Smooth muscle cell (in vitro differentiated cells): ENCODE data around the gene MAPK8IP3. TPM values are rescaled to one million over a fixed set of nuclear protein-coding genes. Genes with fewer than 3 reads are reported as not detected.

Source experiments
- DNase-seq: peaks from one replicate; lab custom pipeline; 2025; ENCODE audit not compliant: unreplicated experiment; lab: John Stamatoyannopoulos, UW
- H2AFZ ChIP-seq: fragments of 200-600 bp; sonication (generic); 2 replicates; pipeline ENCODE4 v1.6.0; 2016; ENCODE audit warnings: antibody characterized with exemption, low read depth, mild to moderate bottlenecking
- H3F3A ChIP-seq: fragments of 200-600 bp; sonication (generic); 2 replicates; pipeline ENCODE4 v1.6.0; 2017; ENCODE audit warnings: antibody characterized with exemption, low read depth
- H3K27ac ChIP-seq: fragments of 200-600 bp; sonication (generic); 2 replicates; pipeline ENCODE4 v1.5.1; 2016; ENCODE audit warnings: low read depth, mild to moderate bottlenecking
- H3K27me3 ChIP-seq: fragments of 200-600 bp; sonication (generic); 2 replicates; pipeline ENCODE4 v1.6.1; 2016; ENCODE audit warnings: low read depth, mild to moderate bottlenecking
- H3K36me3 ChIP-seq: fragments of 200-600 bp; sonication (generic); 2 replicates; pipeline ENCODE4 v1.5.1; 2016; ENCODE audit warnings: low read depth
- H3K4me1 ChIP-seq: fragments of 200-600 bp; sonication (generic); 2 replicates; pipeline ENCODE4 v1.5.1; 2016; ENCODE audit warnings: low read depth
- H3K4me2 ChIP-seq: fragments of 200-600 bp; sonication (generic); 2 replicates; pipeline ENCODE4 v1.6.0; 2016; ENCODE audit warnings: mild to moderate bottlenecking
- H3K4me3 ChIP-seq: fragments of 200-600 bp; sonication (generic); 2 replicates; pipeline ENCODE4 v1.5.1; 2016; ENCODE audit warnings: mild to moderate bottlenecking
- H3K79me2 ChIP-seq: fragments of 200-600 bp; sonication (generic); 2 replicates; pipeline ENCODE4 v1.6.0; 2016; ENCODE audit warnings: low read depth, mild to moderate bottlenecking
- H3K9ac ChIP-seq: fragments of 200-600 bp; sonication (generic); 2 replicates; pipeline ENCODE4 v1.6.0; 2016; ENCODE audit warnings: low read depth
- H3K9me3 ChIP-seq: fragments of 200-600 bp; sonication (generic); replicated peaks from 2 replicates; pipeline ENCODE4 v1.5.1; 2016; ENCODE audit warnings: low read depth
- H4K20me1 ChIP-seq: fragments of 200-600 bp; sonication (generic); 2 replicates; pipeline ENCODE4 v1.6.0; 2016; ENCODE audit warnings: low read depth
- CTCF ChIP-seq: fragments of 200-600 bp; sonication (generic); IDR thresholded peaks from 2 replicates; pipeline ENCODE4 v1.5.1; 2017; ENCODE audit warnings: borderline replicate concordance, mild to moderate bottlenecking, antibody characterized with exemption; ENCODE audit not compliant: insufficient read depth, poor library complexity, severe bottlenecking
- WGBS: methylation state at CpG from one replicate; pipeline ENCODE4 v1.1.7; 2016; ENCODE audit warnings: low lambda C conversion rate; 5-methylcytosine and 5-hydroxymethylcytosine counted together
- microRNA-seq: library from miRNA; unstranded; fragments of <30 nt; microRNA quantifications from one replicate; pipeline ENCODE4, GENCODE V29; 2016; ENCODE audit warnings: borderline number of aligned reads
- polyA plus RNA-seq: library from polyadenylated mRNA; unstranded; fragments of >200 nt; fragmentation: Nextera tagmentation; extraction: Ambion mirVana; gene quantifications from 2 replicates; pipeline ENCODE4 v1.2.1, GENCODE V29; 2016
- small RNA-seq: library from RNA; depleted of rRNA; stranded (forward); fragments of <200 nt; gene quantifications from one replicate; pipeline ENCODE3, GENCODE V24; 2014
- total RNA-seq: library from RNA; depleted of rRNA; stranded (reverse); fragments of >200 nt; gene quantifications from 2 replicates; pipeline ENCODE4 v1.2.3, GENCODE V29; 2014

MAPK8IP3 gene
- total and polyA plus RNA-seq, 2 experiments from 2014 or later: 43.6 to 47.8 TPM

GRCh38 chr16:1818204-1818872 is 112.3 kb downstream of the MAPK8IP3 start:
- Histone ChIP-seq H3K9ac (no peak overlapping the region), H3K79me2 (no peaks in the 10 kb centered on the region), H3K9me3 (no peaks in the 10 kb centered on the region), H3F3A (peaks cover 7% of the 10 kb centered on the region), H4K20me1 (no peaks in the 10 kb centered on the region), H3K27ac (no peak overlapping the region), H3K4me2 (no peak overlapping the region), H2AFZ (no peak overlapping the region), H3K4me3 (no peak overlapping the region), H3K4me1 (no peaks in the 10 kb centered on the region), H3K27me3 (no peaks in the 10 kb centered on the region), H3K36me3 (no peaks in the 10 kb centered on the region)
- TF ChIP-seq CTCF: no peak
- whole genome bisulfite sequencing: 97% methylated on average over 27 of the region's 27 CpGs
- DNase-seq: no peak

- no peak overlapping the region for H2AFZ ChIP-seq
- no peak overlapping the region for H3K4me3 ChIP-seq
- no peak for DNase-seq
- no peak overlapping the region for H3K9ac ChIP-seq
- no peaks in the 10 kb centered on the region for H3K4me1 ChIP-seq
- H4K20me1 ChIP-seq: no peaks in the 10 kb centered on the region
- no peaks in the 10 kb centered on the region for H3F3A ChIP-seq
- H3K27ac ChIP-seq: no peak overlapping the region
- H3K9me3 ChIP-seq: no peaks in the 10 kb centered on the region
- H3K4me2 ChIP-seq: no peak overlapping the region
- 97% methylated on average over 35 of the region's 35 CpGs for WGBS
- H3K27me3 ChIP-seq: no peaks in the 10 kb centered on the region
- TF ChIP-seq CTCF: no peak
- no peaks in the 10 kb centered on the region for H3K36me3 ChIP-seq
- H3K79me2 ChIP-seq: no peaks in the 10 kb centered on the region
Measured at GRCh38 chr16:1818873-1819525, 113.0 kb downstream of the MAPK8IP3 start.

- Histone ChIP-seq H3K4me1 (no peaks in the 10 kb centered on the region), H2AFZ (no peak overlapping the region), H3F3A (no peaks in the 10 kb centered on the region), H3K9me3 (no peaks in the 10 kb centered on the region), H3K27ac (no peak overlapping the region), H3K36me3 (no peaks in the 10 kb centered on the region), H3K79me2 (peaks cover 3% of the 10 kb centered on the region), H4K20me1 (no peaks in the 10 kb centered on the region), H3K27me3 (no peaks in the 10 kb centered on the region), H3K9ac (no peak overlapping the region), H3K4me3 (no peak overlapping the region), H3K4me2 (no peak overlapping the region)
- no peak for TF ChIP-seq CTCF
- 94% methylated on average over 15 of the region's 15 CpGs for WGBS
- no peak for DNase-seq
Measured at GRCh38 chr16:1819611-1820010, 113.6 kb downstream of the MAPK8IP3 start.

Small RNA genes within 50 kb of the gene (microRNA-seq; reads per million reads assigned to microRNA genes)
- gene MIR3177: 19.9 reads per million, percentile 27 among the genes with 10 or more reads in this experiment

Small RNA genes within 50 kb of the gene (small RNA-seq; reads per million reads assigned to genes)
- gene MIR3177: 0.50 reads per million, percentile 17 among the genes with 10 or more reads in this experiment

Other genes starting within 250 kb of the MAPK8IP3 start
- 15.6 and 25.9 TPM in 2 replicates for gene CLCN7, start 231.2 kb upstream of the MAPK8IP3 start, total RNA-seq
- 45.2 and 59.9 TPM in 2 replicates for gene CLCN7, start 231.2 kb upstream of the MAPK8IP3 start, polyA plus RNA-seq
- gene PTX4, start 217.3 kb upstream of the MAPK8IP3 start, total RNA-seq: not detected in 2 replicates
- gene PTX4, start 217.3 kb upstream of the MAPK8IP3 start, polyA plus RNA-seq: not detected in 2 replicates
- gene TELO2, start 212.8 kb upstream of the MAPK8IP3 start, total RNA-seq: 4.8 and 6.5 TPM in 2 replicates
- 22.9 and 25.1 TPM in 2 replicates for gene TELO2, start 212.8 kb upstream of the MAPK8IP3 start, polyA plus RNA-seq
- 0.31 and 0.90 TPM in 2 replicates for gene TMEM204, start 172.5 kb upstream of the MAPK8IP3 start, total RNA-seq
- gene TMEM204, start 172.5 kb upstream of the MAPK8IP3 start, polyA plus RNA-seq: 3.0 and 4.2 TPM in 2 replicates
- gene IFT140, start 94.1 kb upstream of the MAPK8IP3 start, total RNA-seq: 24.8 and 30.0 TPM in 2 replicates
- 17.2 and 24.1 TPM in 2 replicates for gene IFT140, start 94.1 kb upstream of the MAPK8IP3 start, polyA plus RNA-seq
- gene CRAMP1, start 93.8 kb upstream of the MAPK8IP3 start, total RNA-seq: 7.3 and 16.5 TPM in 2 replicates
- 6.3 and 7.9 TPM in 2 replicates for gene CRAMP1, start 93.8 kb upstream of the MAPK8IP3 start, polyA plus RNA-seq
- 28.6 and 33.4 TPM in 2 replicates for gene JPT2, start 27.9 kb upstream of the MAPK8IP3 start, total RNA-seq
- gene JPT2, start 27.9 kb upstream of the MAPK8IP3 start, polyA plus RNA-seq: 7.2 and 11.2 TPM in 2 replicates
- 38.0 and 56.7 TPM in 2 replicates for gene NME3, start 65.3 kb downstream of the MAPK8IP3 start, total RNA-seq
- gene NME3, start 65.3 kb downstream of the MAPK8IP3 start, polyA plus RNA-seq: 85.4 and 94.3 TPM in 2 replicates
- 3.6 and 4.4 TPM in 2 replicates for gene EME2, start 66.6 kb downstream of the MAPK8IP3 start, total RNA-seq
- gene EME2, start 66.6 kb downstream of the MAPK8IP3 start, polyA plus RNA-seq: 3.8 and 7.6 TPM in 2 replicates
- gene MRPS34, start 66.9 kb downstream of the MAPK8IP3 start, total RNA-seq: 56.7 and 62.9 TPM in 2 replicates
- gene MRPS34, start 66.9 kb downstream of the MAPK8IP3 start, polyA plus RNA-seq: 111 and 122 TPM in 2 replicates
- gene SPSB3, start 76.4 kb downstream of the MAPK8IP3 start, total RNA-seq: 23.0 and 25.1 TPM in 2 replicates
- gene SPSB3, start 76.4 kb downstream of the MAPK8IP3 start, polyA plus RNA-seq: 49.8 and 60.3 TPM in 2 replicates
- 32.9 and 48.0 TPM in 2 replicates for gene NUBP2, start 76.8 kb downstream of the MAPK8IP3 start, total RNA-seq
- gene NUBP2, start 76.8 kb downstream of the MAPK8IP3 start, polyA plus RNA-seq: 80.8 and 86.7 TPM in 2 replicates
- gene IGFALS, start 87.5 kb downstream of the MAPK8IP3 start, total RNA-seq: 0.58 TPM in 1 of 2 replicates, not detected in the other
- gene IGFALS, start 87.5 kb downstream of the MAPK8IP3 start, polyA plus RNA-seq: 0.45 TPM in 1 of 2 replicates, not detected in the other
- 20.7 and 20.9 TPM in 2 replicates for gene HAGH, start 120.6 kb downstream of the MAPK8IP3 start, total RNA-seq
- 42.6 and 43.0 TPM in 2 replicates for gene HAGH, start 120.6 kb downstream of the MAPK8IP3 start, polyA plus RNA-seq
- gene FAHD1, start 121.0 kb downstream of the MAPK8IP3 start, total RNA-seq: 25.0 and 32.4 TPM in 2 replicates
- gene FAHD1, start 121.0 kb downstream of the MAPK8IP3 start, polyA plus RNA-seq: 32.4 and 32.8 TPM in 2 replicates
- 0.18 and 0.22 TPM in 2 replicates for gene MEIOB, start 166.0 kb downstream of the MAPK8IP3 start, total RNA-seq
- 1.7 TPM in 1 of 2 replicates, not detected in the other for gene MEIOB, start 166.0 kb downstream of the MAPK8IP3 start, polyA plus RNA-seq
- gene HS3ST6, start 212.2 kb downstream of the MAPK8IP3 start, total RNA-seq: not detected in 2 replicates
- gene HS3ST6, start 212.2 kb downstream of the MAPK8IP3 start, polyA plus RNA-seq: not detected in 2 replicates
- gene MSRB1, start 237.0 kb downstream of the MAPK8IP3 start, total RNA-seq: 9.4 and 9.9 TPM in 2 replicates
- 21.8 TPM in 2 replicates for gene MSRB1, start 237.0 kb downstream of the MAPK8IP3 start, polyA plus RNA-seq
- gene RPL3L, start 248.5 kb downstream of the MAPK8IP3 start, total RNA-seq: not detected in 2 replicates
- 0.21 TPM in 1 of 2 replicates, not detected in the other for gene RPL3L, start 248.5 kb downstream of the MAPK8IP3 start, polyA plus RNA-seq